ENCODE measurements around the gene RAMACL.

The RAMACL gene

DNA sequence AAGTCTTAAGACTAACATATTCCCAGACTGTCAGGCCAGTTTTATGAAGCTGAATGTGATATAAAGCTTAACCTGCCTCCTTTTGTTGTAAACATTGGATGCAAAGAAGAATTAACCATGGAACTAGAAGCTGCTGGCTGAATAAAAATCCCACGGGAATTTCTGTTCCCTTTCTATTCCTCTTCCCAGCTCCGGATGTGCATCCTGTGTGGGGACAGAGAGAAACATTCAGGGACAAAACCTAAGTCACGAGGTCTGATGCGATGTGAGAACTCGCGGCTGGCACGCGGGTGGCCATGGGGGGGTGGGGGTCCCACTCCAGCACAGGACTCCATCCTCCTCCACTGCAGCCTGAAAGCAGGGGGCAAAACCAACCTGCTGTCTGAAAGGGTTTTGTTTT lies 32.2 kb downstream of the RAMACL start:
- ATAC-seq (replicated peaks) (no peak), DNase-seq (no peak)
- H3K4me3 Mint-ChIP-seq, result no peak overlapping the region
- H3K4me1 Mint-ChIP-seq, result peaks cover 8 to 14% of the 10 kb centered on the region in 2 donors
- H3K27ac Mint-ChIP-seq, result no peak overlapping the region
- H3K27me3 Mint-ChIP-seq, result peaks cover 17 to 21% of the 10 kb centered on the region in 2 donors
- H3K36me3 Mint-ChIP-seq, result peaks cover 6 to 7% of the 10 kb centered on the region in 2 donors
- H3K9me3 Mint-ChIP-seq, result peaks cover 0 to 2% of the 10 kb centered on the region in 2 donors

DNA sequence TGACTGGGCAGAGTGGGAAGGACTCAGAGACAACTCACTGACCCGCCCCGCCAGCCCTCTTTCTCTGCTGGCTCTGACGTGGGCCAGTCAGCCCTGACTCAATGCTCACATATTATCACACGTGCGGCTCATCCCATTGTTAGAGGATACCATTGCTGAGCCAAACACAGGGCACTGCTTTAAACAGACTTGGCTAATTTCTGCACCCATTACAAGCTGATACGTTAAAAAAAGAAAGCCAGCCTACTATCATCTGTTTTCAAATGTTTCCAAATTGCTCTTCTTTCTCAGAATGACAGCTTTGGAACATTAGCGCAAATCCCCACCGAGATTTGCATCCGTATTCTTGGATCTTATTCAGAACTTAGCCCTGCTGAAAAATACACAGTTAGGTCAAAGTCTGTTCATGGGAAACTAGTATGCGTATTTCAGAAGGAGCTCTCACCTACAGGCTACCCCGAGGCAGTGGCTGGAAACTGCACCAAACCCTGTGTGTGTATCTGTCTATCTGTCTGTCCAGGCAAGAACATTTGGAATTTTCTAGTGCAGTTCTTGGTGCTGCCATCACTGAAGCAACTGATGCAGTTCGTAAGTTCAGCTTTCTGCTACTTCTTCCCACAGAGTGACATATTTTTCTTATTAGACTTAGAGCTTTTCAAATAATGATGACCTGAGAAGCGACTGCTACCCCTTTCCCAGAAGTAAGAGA lies 32.8 kb downstream of the RAMACL start:
- no peak overlapping the region for H3K27ac Mint-ChIP-seq
- H3K9me3 Mint-ChIP-seq, result no peaks in the 10 kb centered on the region
- no peak for DNase-seq
- ATAC-seq (replicated peaks), result no peak
- H3K4me1 Mint-ChIP-seq, result peaks cover 8 to 14% of the 10 kb centered on the region in 2 donors
- H3K36me3 Mint-ChIP-seq, result peaks cover 4 to 7% of the 10 kb centered on the region in 2 donors
- H3K27me3 Mint-ChIP-seq, result peaks cover 17 to 21% of the 10 kb centered on the region in 2 donors
- no peak overlapping the region for H3K4me3 Mint-ChIP-seq

DNA sequence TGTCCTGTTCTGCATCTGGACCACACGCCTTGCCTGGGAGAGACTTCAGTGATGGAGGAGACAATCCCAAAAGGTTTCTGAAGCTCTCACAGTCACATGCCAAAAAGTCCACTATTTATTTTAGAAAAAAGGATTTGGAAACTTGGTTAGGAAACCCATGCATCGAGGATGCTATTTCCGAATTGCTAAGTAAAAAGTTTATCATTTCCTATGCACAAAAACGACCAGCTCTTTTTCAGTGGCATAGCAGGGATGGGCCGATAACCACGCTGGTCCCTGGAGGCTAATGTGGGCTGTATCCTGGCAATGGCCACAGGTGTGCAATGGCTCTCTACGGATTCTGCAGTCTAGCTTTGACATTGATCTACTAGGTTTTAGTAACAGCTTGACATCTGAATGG lies 33.9 kb downstream of the RAMACL start:
- H3K36me3 Mint-ChIP-seq, result peaks cover 3 to 7% of the 10 kb centered on the region in 2 donors
- no peak overlapping the region for H3K4me3 Mint-ChIP-seq
- no peaks in the 10 kb centered on the region for H3K9me3 Mint-ChIP-seq

DNA sequence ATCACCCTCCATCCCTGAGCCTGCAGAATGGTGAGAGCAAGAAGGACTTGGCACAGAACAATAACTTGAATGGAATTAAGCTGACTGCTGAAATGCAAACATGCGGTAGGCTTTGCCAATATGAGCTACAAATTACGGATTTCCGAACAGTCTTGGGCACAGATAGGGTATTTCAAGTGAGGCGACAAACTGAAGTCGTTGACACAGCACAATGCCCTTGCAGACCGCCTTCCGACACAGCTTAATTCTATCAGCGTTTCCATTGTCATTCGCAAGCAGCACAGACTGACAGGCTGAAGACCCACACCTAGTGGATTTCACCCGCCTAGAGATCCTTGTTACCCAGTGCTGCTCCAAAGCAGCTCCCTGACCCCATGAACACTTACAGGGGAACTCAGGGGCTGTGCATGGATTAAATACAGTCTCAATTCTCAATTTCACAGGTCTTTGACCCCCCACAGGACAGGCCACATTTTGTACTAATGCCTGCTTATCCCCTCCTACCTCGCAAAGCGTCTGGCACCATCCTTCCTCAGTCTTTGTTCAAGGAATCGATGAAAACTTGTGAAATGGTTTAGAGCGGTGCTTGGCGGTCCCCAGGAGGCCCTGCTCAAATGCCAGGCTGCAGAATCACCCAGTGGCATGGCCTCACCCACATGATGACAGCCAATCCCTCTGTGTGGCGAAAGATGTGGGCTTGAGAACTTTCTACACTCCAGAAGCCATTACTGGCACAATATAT lies 34.6 kb downstream of the RAMACL start:
- no peak for DNase-seq
- no peaks in the 10 kb centered on the region for H3K9me3 Mint-ChIP-seq
- no peak for ATAC-seq (replicated peaks)
- no peak overlapping the region for H3K4me3 Mint-ChIP-seq
- H3K27me3 Mint-ChIP-seq, result peaks cover 12 to 14% of the 10 kb centered on the region in 2 donors
- peaks cover 4 to 7% of the 10 kb centered on the region in 2 donors for H3K4me1 Mint-ChIP-seq
- H3K36me3 Mint-ChIP-seq, result peaks cover 3 to 12% of the 10 kb centered on the region in 2 donors
- peak overlapping the region; percentile 52 for H3K27ac Mint-ChIP-seq

More for the DNA sequence above, 33.9 kb downstream of the RAMACL start:
- Mint-ChIP-seq H3K27ac (no peak overlapping the region), H3K27me3 (peaks cover 17 to 21% of the 10 kb centered on the region in 2 donors), H3K4me1 (peaks cover 8 to 14% of the 10 kb centered on the region in 2 donors)
- no peak for DNase-seq
- ATAC-seq (replicated peaks), result no peak

DNA sequence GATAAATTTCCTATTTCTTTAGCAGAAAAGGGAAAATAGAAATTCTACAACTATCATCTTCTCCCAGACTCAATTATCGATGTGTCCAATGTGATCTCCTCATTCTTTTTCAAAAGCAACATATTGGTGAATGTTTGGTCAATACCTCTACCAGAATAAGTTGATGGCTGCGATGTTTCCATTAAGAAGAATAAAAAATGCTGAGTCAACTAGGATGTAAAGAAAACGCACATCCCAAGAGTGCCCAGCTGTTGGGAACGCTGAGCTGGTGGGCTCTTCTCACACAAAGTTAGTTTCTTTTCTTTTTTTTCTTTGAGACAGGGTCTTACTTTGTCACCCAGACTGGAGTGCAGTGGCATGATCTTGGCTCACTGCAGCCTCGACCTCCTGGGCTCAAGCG lies 39.8 kb downstream of the RAMACL start:
- Mint-ChIP-seq H3K4me3 (no peak overlapping the region), H3K4me1 (peaks cover 4 to 6% of the 10 kb centered on the region in 2 donors), H3K27me3 (peaks cover 0 to 5% of the 10 kb centered on the region in 2 donors), H3K36me3 (peaks cover 3 to 18% of the 10 kb centered on the region in 2 donors), H3K9me3 (no peaks in the 10 kb centered on the region), H3K27ac (no peak overlapping the region)
- ATAC-seq (replicated peaks) (no peak), DNase-seq (no peak)

DNA sequence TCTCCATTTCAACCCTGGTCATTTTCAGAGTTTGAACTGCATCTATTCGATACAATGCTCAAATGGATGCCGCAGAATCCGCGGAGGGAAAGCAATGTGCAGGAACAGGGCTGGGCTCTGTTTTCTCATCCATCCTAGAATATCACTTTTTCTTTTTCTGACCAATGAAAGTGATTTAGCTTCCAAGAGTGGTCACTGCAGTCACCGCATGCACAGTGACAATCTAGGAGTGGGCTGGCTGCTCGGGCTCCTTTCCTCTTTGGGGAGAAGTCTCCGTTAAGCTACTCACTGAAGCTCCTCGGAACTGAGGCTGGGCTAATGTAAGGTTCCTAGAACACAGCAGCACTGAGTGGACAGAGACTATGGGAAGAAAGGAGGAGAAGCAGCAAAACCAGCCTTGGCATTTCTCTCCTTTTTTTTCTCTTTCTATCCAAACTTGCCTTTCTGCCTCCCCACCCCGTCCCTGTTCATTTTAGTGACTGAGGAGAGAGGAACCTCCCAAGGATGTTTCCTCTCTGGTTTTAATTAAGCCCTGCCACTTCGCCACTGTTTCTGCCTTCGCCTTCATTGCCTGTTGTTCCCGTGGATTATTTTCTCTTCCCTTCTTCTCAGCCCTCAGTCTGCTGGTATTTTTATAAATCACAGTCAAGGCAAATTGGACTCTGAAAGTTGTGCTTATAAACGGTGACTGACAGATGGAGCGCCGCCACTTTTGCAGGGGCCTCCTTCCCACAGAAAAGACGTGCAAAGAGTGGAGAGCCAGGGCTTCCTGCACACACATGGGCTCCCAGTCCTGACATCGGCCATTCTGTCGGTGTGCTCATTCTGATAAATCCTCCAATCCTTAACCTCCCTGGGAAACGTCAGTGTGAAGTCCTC lies 41.1 kb downstream of the RAMACL start:
- no peak for DNase-seq
- Mint-ChIP-seq H3K4me1 (peaks cover 15 to 17% of the 10 kb centered on the region in 2 donors), H3K4me3 (no peak overlapping the region), H3K9me3 (no peaks in the 10 kb centered on the region), H3K36me3 (peaks cover 3 to 18% of the 10 kb centered on the region in 2 donors), H3K27ac (no peak overlapping the region), H3K27me3 (no peaks in the 10 kb centered on the region)
- no peak for ATAC-seq (replicated peaks)

DNA sequence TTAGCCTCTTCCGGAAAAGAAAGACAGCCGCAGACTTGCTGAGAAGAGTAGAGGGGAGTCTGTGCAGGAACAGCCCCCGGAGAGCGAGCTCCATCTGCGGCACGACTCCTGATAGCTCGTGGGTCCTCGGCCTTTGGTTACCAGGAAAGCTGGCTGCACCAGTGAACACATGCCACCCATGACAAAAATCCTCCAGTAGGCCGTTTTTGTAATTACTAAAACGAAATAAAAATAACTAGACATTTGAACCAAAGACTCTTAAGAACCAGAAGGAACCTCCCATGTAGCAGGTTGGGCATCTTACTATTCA lies 42.2 kb downstream of the RAMACL start:
- DNase-seq (no peak), ATAC-seq (replicated peaks) (no peak)
- Mint-ChIP-seq H3K4me3 (no peak overlapping the region), H3K9me3 (no peaks in the 10 kb centered on the region), H3K4me1 (peaks cover 15 to 22% of the 10 kb centered on the region in 2 donors), H3K27me3 (no peaks in the 10 kb centered on the region), H3K27ac (peak overlapping the region; percentile 37), H3K36me3 (peaks cover 0 to 16% of the 10 kb centered on the region in 2 donors)

DNA sequence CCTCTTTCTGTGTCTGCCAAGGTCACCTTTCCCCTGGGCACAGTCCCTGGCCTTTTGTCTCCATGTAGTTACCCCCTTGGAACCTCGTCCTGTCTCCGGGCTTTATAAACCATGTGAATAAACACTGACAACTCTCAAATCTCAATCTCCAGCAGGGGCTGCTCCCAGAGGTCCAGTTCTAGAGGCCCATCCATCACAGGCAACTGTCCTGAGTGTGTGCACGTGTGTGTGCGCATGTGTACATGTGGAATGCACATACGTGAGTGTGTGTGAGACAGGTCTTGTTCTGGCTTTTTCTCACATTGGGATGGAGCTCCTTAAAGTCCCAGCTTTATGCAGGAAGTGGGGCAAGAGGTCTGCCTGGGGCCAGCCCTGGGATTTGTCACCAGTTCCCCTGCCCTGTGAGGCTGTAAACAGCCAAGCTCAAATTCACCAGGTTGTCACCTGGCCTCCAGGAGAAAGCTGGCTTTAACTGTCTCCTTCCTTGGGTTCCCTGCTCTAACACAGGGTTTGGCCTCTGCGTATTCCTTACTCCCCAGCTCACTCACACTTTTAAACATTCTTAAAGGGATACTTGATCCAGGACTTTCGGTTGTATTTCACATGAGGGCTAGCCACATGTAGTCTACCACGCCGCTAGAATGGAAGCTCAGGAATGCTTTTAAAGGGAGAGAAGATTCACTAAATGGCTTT lies 42.7 kb downstream of the RAMACL start:
- H3K4me1 Mint-ChIP-seq, result peaks cover 15 to 24% of the 10 kb centered on the region in 2 donors
- H3K27ac Mint-ChIP-seq, result peak overlapping the region; percentile 37
- no peak for ATAC-seq (replicated peaks)
- no peaks in the 10 kb centered on the region for H3K9me3 Mint-ChIP-seq
- DNase-seq, result no peak
- no peak overlapping the region for H3K4me3 Mint-ChIP-seq
- peaks cover 0 to 15% of the 10 kb centered on the region in 2 donors for H3K36me3 Mint-ChIP-seq
- H3K27me3 Mint-ChIP-seq, result no peaks in the 10 kb centered on the region

DNA sequence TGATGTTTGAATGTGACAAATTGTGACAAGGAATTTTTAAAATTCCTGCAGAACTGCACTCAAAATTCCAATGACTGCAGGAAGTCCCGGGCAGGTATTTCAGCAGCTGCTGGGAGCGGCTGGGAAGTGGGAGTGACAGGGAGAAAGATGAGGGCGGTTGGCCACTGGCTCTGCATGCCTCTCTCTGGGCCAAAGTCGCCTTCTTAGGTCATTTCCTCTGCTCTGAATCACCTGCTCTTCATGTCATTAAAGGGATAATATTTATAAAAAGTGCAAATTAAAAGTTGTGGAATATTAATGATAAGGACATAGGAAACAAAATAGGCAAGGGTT lies 43.9 kb downstream of the RAMACL start:
- H3K36me3 Mint-ChIP-seq, result peaks cover 0 to 15% of the 10 kb centered on the region in 2 donors
- no peaks in the 10 kb centered on the region for H3K9me3 Mint-ChIP-seq
- H3K27ac Mint-ChIP-seq, result no peak overlapping the region
- H3K4me3 Mint-ChIP-seq, result no peak overlapping the region
- DNase-seq, result no peak
- peaks cover 15 to 24% of the 10 kb centered on the region in 2 donors for H3K4me1 Mint-ChIP-seq
- no peaks in the 10 kb centered on the region for H3K27me3 Mint-ChIP-seq
- no peak for ATAC-seq (replicated peaks)

DNA sequence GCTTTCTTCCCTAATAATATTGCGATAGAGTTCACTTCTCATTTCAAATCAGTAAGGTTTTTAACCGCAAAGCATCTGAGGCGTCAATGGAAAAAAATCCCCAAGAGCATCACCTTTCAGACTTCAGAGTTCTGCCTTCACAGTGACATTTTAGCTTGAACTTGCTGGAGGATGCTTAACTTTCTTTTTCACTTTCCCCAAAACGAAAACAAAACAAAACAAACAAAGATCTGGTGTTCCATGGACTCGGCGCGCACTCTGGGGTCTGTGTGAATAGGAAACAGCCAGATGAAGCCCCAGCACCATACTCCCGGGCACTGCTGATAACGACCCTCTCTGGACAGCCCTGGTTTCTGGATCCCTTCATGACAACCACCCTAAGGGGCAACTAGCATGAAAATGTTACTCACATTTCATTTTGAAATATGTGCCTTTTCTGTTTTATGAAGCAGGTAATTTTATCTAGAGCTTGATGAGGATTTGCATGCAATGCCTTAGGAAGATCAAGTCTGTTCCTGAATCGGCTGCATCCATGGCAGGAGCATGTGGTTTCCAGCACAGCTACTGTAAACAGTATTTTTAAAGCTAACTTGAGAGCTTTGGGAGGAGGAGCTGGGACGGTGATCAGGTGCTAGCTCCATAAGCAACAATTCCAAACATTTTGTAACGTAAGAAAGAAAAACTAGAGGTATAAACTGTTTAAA lies 44.5 kb downstream of the RAMACL start:
- peak; percentile 42 to 49 for ATAC-seq (replicated peaks)
- DNase-seq, result no peak
- Mint-ChIP-seq H3K27ac (peak overlapping the region; percentile 84), H3K36me3 (peaks cover 2 to 16% of the 10 kb centered on the region in 2 donors), H3K4me1 (peaks cover 15 to 24% of the 10 kb centered on the region in 2 donors), H3K4me3 (peak overlapping the region; percentile 69 to 73), H3K27me3 (no peaks in the 10 kb centered on the region), H3K9me3 (no peaks in the 10 kb centered on the region)

DNA sequence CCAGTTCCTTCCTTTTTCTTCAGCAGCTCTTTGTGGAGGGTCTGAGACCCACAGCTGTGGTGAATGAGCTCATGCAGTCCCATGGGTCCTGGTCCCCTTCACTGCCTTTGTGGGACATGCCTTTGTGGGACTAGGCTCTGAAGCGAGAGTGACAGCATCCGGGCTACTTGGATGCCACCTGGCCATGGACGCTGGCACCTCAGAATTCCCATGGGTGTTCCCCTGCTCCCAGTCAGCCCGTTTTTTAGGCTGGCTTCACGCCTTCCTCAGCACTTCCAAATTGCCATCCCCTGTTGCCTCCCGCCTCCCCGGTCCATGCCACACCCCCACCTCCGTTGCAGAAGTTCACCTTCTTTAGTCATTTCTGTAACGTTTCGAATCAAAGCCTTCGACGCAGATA lies 45.1 kb downstream of the RAMACL start:
- H3K27me3 Mint-ChIP-seq, result no peaks in the 10 kb centered on the region
- H3K4me3 Mint-ChIP-seq, result peak overlapping the region; percentile 69 to 73
- no peaks in the 10 kb centered on the region for H3K9me3 Mint-ChIP-seq
- peak; percentile 39 to 59 for ATAC-seq (replicated peaks)
- H3K27ac Mint-ChIP-seq, result peak overlapping the region; percentile 84
- DNase-seq, result no peak
- peaks cover 2 to 15% of the 10 kb centered on the region in 2 donors for H3K36me3 Mint-ChIP-seq
- peaks cover 15 to 24% of the 10 kb centered on the region in 2 donors for H3K4me1 Mint-ChIP-seq

DNA sequence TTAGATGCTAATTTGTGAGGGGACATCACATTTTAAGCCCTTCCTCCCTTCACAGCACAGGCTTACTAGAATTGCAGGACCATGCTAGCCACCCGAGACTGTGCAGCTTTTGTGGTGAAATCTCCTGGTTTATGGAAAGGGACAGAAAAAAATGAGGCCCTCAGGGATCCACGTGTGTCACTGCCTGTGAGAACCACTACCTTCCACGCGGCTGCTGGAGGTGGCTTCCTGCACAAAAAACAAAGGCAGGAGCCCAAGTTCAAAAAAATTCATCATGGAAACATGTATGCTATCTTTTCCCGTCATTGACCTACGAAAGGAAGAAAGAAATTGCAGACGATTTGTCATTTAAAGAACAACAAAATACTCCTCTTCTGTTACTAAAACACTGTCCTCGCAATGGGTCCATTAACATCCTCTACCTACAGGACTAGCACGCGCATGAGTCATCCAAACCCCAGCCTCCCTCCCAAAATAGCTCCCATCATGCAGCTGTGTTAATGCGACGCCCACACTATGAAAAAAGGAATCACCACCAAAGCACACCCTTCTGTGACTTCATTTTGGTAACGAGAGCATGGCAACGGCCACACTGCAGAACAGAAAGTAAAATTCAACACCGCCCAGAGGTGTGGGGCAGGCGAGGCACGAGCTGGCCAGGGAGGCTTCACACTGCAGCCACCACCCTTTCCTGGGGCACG lies 45.7 kb downstream of the RAMACL start:
- H3K4me1 Mint-ChIP-seq, result peaks cover 15 to 24% of the 10 kb centered on the region in 2 donors
- peak; percentile 90 to 91 for ATAC-seq (replicated peaks)
- peaks cover 2 to 12% of the 10 kb centered on the region in 2 donors for H3K36me3 Mint-ChIP-seq
- H3K4me3 Mint-ChIP-seq, result peak overlapping the region; percentile 69 to 73
- peak; percentile 53 for DNase-seq
- no peaks in the 10 kb centered on the region for H3K27me3 Mint-ChIP-seq
- no peaks in the 10 kb centered on the region for H3K9me3 Mint-ChIP-seq
- H3K27ac Mint-ChIP-seq, result peak overlapping the region; percentile 84

DNA sequence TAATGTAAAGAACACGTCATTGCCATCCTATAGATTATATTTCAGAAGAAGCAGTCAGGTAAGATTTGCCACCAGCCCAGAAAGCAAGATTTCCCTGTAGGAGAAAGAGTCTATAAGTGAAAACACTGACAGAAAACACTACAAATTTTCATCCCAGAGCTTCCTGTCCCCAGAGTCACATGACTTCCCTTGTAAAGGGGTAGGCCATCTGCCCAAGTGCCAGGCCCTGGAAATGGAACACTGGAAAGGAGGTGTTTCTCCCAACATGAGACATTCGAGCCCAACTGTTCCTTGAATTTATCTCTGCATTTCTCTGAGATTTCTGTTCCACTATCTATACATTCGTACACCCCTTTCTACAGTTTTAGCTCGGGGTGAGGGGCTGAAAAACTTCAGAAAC lies 46.9 kb downstream of the RAMACL start:
- Mint-ChIP-seq H3K4me3 (no peak overlapping the region), H3K4me1 (peaks cover 15 to 24% of the 10 kb centered on the region in 2 donors), H3K27me3 (no peaks in the 10 kb centered on the region), H3K27ac (no peak overlapping the region), H3K36me3 (peaks cover 2 to 9% of the 10 kb centered on the region in 2 donors), H3K9me3 (no peaks in the 10 kb centered on the region)
- DNase-seq (no peak), ATAC-seq (replicated peaks) (no peak)
